Limb (tissue), 2 donors: ENCODE results near the gene PWWP2B.

Experiments used
- DNase-seq, 2 donors: peaks; one replicate each; pipeline ENCODE4 v3.0.0-alpha.2; 2016; ENCODE audit errors: extremely low spot score in 2 of 2

PWWP2B gene

DNA sequence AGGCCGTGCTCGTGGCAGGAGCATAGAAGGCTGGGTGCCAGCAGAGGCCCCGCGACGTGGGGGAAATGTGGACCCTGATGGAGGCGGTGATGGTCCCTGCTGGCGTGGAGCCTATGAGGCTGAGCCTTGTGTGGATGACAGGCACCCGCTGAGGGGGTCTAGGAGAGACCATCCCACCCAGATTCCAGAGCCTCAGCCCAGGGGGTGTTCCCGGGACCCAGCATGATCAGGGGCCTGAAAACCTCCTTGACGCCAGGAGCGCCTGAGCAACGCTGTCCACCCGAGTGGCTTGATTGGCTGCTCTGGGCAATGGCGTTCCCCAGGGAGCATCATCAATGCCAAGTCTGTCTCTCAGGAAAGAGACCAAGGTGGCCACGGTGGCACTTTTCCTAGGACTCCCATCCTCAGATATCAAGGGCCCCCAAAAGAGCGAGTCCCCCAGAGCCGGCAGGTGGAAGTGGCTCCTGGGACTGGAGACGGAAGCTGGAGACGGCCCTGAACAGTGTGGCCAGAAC lies 61.1 kb downstream of the PWWP2B start:
- no peak for DNase-seq

DNA sequence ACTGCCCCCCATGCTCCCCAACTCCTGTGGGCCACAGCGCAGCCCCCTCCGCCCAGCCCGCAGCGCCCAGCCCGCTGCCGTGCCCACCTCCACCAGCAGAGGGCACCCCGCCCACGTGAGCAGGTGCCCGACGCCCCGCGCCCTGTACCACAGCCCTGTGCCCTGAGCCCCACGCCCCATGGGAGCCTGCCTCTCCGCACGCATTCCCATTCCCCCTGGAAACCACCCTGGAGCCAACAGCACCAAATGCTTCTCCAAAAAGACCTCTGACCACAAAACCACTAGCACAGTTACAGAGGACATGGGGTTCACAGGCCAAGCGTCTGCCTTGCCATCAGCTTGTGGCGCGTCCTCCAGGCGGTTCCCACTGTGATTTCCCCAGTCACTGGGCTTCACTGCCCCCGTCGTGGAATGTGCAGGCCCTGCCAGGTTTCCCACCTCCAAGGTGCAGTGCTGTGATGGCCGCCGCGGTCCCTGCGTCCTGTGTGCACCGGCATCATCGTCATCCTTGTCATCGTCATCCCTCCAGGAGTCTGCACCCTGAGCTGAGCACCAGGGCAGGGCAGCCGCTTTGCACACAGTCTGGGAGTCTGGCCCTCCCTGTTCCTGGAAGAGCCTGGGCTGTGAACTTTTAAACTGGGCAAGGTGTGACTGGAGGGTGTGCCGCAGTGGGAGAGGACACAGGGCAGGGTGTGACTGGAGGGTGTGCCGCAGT lies 61.7 kb downstream of the PWWP2B start:
- peak in 1 of 2 donors; percentile 82 for DNase-seq

DNA sequence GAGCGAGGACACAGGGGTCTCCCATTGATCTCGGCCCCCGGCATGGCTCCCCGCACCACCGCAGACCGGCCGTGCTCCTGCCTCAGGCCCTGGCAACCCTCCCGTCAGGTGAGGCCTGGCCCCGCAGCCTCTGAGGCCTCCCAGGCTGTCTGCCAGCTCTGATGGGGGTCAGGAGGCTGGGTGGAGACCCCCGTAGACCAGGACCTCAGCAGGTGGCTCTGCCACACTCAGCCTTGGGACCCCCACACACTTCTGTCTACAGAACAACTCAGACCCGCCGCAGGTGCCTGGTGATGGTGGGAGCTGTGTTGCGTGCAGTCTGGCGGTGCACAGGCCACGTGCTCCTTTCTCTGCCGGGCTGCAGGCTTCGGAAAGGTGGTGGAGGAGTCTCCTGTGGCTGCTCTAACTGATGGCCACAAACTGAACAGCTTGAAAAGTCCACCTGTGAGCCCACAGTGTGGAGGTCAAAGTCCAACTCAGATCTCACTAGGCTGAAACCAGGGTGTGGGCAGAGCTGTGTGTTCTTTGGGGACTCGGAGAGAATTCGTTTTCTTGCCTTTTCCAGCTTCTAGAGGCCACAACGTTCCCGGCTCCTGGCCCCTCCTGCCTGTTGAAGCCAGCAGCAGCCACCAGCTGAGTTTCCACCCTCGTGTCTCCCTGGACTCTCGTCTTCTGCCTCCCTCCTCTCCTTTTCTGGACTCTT lies 62.5 kb downstream of the PWWP2B start:
- DNase-seq = no peak

DNA sequence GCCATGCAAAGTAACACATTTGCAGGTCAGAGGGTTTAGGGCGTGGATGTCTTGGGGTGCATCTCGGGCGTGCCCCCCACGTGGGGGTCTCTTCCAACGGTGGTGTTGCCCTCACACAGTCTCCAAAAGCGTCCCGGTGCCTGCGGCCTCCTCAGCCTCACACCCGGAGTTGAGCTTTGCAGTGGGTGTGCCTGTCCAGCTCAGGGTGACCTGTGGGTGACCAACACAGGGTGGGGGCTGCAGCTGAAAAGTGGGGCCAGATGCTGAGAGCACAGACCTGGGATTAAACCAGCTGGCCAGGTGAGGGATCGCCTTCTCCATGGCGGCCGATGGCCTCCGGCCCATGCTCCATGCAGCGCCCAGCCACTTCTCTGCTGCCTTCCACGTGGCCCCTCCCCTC lies 63.1 kb downstream of the PWWP2B start:
- no peak for DNase-seq

- DNase-seq = no peak
Observed at GRCh38 chr10:132460691-132461090, 63.7 kb downstream of the PWWP2B start.

- DNase-seq = no peak
Observed at GRCh38 chr10:132461103-132461682, 64.2 kb downstream of the PWWP2B start.

- DNase-seq = no peak
Observed at GRCh38 chr10:132461683-132462231, 64.8 kb downstream of the PWWP2B start.

GRCh38 chr10:132462463-132463332 lies 65.7 kb downstream of the PWWP2B start:
- no peak for DNase-seq

- DNase-seq = no peak
Observed at GRCh38 chr10:132463333-132464255, 66.6 kb downstream of the PWWP2B start.

DNA sequence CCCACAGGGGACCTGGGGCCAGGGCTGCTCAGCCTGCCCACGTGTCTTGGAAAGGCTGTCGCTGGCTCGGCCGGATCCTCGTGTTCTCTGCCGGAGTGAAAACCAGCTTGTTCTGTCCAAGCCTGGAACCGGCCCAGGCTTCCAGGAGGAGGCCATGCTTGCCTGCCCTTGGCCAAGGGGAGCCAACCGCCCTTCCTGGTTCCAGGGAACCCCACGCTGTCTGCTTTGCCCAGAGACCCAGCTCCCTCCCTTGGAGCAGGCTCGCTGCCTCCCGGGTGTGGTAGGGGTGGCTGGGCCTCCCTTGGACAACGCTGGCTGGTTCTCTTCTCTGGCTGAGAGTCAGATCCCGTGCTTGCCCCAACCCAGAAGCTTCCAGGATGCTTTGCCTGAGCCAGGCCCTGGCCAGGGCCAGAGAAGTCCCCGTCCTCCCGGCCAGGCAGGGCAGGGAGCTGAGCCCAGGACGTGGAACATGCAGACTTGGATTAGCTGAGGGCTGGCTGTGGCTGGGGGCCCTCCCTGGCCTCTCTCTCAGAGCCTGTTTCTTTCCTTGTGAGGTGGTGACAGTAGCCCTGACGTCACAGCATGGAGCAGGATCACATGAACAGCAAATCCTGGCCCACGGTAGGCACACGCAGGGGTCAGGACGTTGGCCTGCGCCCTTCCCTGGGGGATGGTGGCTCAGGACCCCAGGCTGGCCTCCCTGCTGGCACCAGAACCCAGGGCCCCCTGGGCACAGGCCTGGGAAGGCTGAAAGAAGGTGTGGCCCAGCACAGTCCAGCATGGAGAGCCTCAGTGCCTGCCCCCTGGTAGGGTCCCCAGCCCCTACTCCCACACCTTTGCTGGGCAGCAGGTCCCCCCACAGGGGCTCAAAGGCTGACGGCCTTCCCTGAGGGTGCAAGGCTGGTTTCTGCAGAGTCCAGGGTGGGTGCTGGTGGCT lies 67.5 kb downstream of the PWWP2B start:
- no peak for DNase-seq

- DNase-seq = no peak
Observed at GRCh38 chr10:132465193-132465888, 68.3 kb downstream of the PWWP2B start.

GRCh38 chr10:132465889-132466519 lies 69.0 kb downstream of the PWWP2B start:
- DNase-seq = no peak

GRCh38 chr10:132466520-132467463 lies 69.8 kb downstream of the PWWP2B start:
- DNase-seq = no peak
